Kidney (tissue), 14 donors: ENCODE data around the gene IQSEC2. TPM values are rescaled to one million over a fixed set of nuclear protein-coding genes. Genes with fewer than 3 reads are reported as not detected.

ENCODE experiments used
- DNase-seq, 5 donors: peaks; one replicate each; pipeline ENCODE4 v3.0.0-alpha.2; 2013 to 2020
- FAIRE-seq: peaks from 2 replicates; lab custom pipeline; 2012; peaks lifted over from hg19 to GRCh38; lab: Jason Lieb, UNC
- H3K27ac ChIP-seq, 2 donors: one replicate each; pipeline ENCODE4 v1.7.0; 2013; ENCODE audit warnings: low read depth in 2 of 2, low read length in 2 of 2, inconsistent platforms in 1 of 2
- H3K27me3 ChIP-seq: one replicate; pipeline ENCODE4 v1.7.1; 2013; ENCODE audit warnings: low read length, inconsistent platforms; ENCODE audit not compliant: control insufficient read depth, insufficient read depth
- H3K36me3 ChIP-seq, 3 donors: one replicate each; pipeline versions ENCODE4 v1.7.0 to v1.7.1; 2013; ENCODE audit warnings: low read length in 3 of 3, control low read depth in 1 of 3, inconsistent platforms in 1 of 3; ENCODE audit not compliant: insufficient read depth in 3 of 3, control insufficient read depth in 2 of 3
- H3K4me1 ChIP-seq, 3 donors: one replicate each; pipeline versions ENCODE4 v1.7.0 to v1.7.1; 2013; ENCODE audit warnings: low read length in 3 of 3, inconsistent platforms in 1 of 3, low read depth in 1 of 3; ENCODE audit not compliant: control insufficient read depth in 2 of 3, insufficient read depth in 2 of 3
- H3K4me3 ChIP-seq, 3 donors: one replicate each; pipeline versions ENCODE4 v1.7.0 to v1.8.1; 2013; ENCODE audit warnings: low read length in 3 of 3, control low read depth in 1 of 3, inconsistent platforms in 1 of 3
- H3K9ac ChIP-seq, 3 donors: one replicate each; pipeline versions ENCODE4 v1.7.0 to v1.7.1; 2013; ENCODE audit warnings: low read length in 3 of 3, control low read depth in 1 of 3, inconsistent platforms in 1 of 3
- H3K9me3 ChIP-seq, 3 donors: one replicate each; pipeline versions ENCODE4 v1.7.0 to v1.7.1; 2013; ENCODE audit warnings: low read length in 3 of 3, control low read depth in 1 of 3, inconsistent platforms in 1 of 3; ENCODE audit not compliant: control insufficient read depth in 2 of 3, insufficient read depth in 1 of 3
- intact Hi-C: fragments of 100-400 bp; cut with DNase I; formaldehyde crosslinking; loops from one replicate; pipeline ENCODE4 v1.11.1; 2022
- polyA plus RNA-seq: library from polyadenylated mRNA; stranded (reverse); fragments of 350-450 nt; fragmentation: Illumina TruSeq; extraction: RNeasy Lipid Tissue Mini Kit (QIAGEN cat#74804); gene quantifications from one replicate; pipeline ENCODE4 v1.2.3, GENCODE V29; 2014; ENCODE audit warnings: low read depth, low replicate concordance; ENCODE audit not compliant: insufficient read depth
- total RNA-seq: library from RNA; stranded (reverse); fragmentation: NEBNext Ultra II Directional; extraction: Animal tissue kit (Norgen Biotek cat#: 25700); gene quantifications from one replicate; pipeline ENCODE4 v1.2.1, GENCODE V29; 2021
- TF ChIP-seq, protein P1 (sequence below): IDR thresholded peaks from 3 replicates; pipeline ENCODE4 v1.5.1; 2012; ENCODE audit warnings: mild to moderate bottlenecking, moderate library complexity, borderline replicate concordance; ENCODE audit not compliant: insufficient read depth; ENCODE audit errors: extremely low read depth
- donor health status: control.
- donor health status: control.
- donor health status: control.
- donor health status: control.
- donor health status: control.
- donor health status: DM: yes; HTN: yes; CAD: no.
- donor health status: Normal renal cell carcinoma (clear cell type).

The IQSEC2 gene
- total and polyA plus RNA-seq, 2 donors from 2014 or later, result 20.9 to 56.2 TPM

GRCh38 chrX:53283099-53283498 lies 1.7 kb upstream of the IQSEC2 start:
- H3K27ac ChIP-seq, result no peak overlapping the region
- peaks cover 0 to 18% (median 13%) of the 10 kb centered on the region in 3 donors for H3K4me1 ChIP-seq
- FAIRE-seq (no peak), DNase-seq (no peak)
- no peak overlapping the region for H3K9ac ChIP-seq
- H3K36me3 ChIP-seq, result no peaks in the 10 kb centered on the region
- TF ChIP-seq, protein P1, sequence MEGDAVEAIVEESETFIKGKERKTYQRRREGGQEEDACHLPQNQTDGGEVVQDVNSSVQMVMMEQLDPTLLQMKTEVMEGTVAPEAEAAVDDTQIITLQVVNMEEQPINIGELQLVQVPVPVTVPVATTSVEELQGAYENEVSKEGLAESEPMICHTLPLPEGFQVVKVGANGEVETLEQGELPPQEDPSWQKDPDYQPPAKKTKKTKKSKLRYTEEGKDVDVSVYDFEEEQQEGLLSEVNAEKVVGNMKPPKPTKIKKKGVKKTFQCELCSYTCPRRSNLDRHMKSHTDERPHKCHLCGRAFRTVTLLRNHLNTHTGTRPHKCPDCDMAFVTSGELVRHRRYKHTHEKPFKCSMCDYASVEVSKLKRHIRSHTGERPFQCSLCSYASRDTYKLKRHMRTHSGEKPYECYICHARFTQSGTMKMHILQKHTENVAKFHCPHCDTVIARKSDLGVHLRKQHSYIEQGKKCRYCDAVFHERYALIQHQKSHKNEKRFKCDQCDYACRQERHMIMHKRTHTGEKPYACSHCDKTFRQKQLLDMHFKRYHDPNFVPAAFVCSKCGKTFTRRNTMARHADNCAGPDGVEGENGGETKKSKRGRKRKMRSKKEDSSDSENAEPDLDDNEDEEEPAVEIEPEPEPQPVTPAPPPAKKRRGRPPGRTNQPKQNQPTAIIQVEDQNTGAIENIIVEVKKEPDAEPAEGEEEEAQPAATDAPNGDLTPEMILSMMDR, result no peak
- intact Hi-C loops, result no loop called here
- H3K27me3 ChIP-seq, result peaks cover 3% of the 10 kb centered on the region
- no peaks in the 10 kb centered on the region for H3K9me3 ChIP-seq
- no peak overlapping the region for H3K4me3 ChIP-seq

DNA sequence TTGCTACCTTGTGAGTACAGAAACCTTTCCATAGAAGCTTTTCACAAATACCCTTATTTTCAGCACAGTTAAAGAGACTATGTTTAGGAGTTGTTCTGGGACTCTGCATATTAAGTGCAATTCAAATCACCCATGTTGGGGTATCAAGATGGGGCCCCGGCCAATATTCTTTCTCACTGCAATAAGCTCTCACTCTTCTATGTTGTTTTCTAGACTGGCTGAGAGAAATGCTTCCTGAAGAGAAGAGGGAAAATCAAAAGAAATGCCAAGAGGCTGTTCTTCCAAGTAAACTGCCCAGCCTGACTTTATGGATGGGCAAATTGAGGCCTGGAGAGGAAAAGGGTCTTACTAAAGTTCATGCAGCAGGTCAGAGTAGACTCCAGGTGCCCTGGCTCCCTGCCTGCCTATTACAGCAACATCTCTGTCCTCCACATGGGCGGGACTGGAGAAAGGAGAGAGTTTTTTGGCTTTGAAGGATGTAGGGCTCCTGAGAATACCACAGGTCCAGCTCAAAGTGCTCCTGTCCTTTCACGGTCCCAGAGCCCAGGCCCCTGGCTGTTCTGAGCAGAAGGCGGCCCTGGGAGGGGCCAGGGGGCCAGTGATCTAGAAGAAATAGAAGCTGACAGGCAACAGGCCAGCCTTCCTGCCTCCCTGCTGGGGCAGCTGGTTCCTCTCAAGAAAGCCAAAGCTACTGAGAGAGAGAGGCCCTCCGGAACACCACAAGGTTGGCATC lies 745 bp upstream of the IQSEC2 start:
- H3K27me3 ChIP-seq, result peaks cover under 1% of the 10 kb centered on the region
- H3K4me3 ChIP-seq, result peak overlapping the region in 1 of 3 donors; percentile 60
- peaks cover 0 to 10% (median 9%) of the 10 kb centered on the region in 3 donors for H3K4me1 ChIP-seq
- H3K27ac ChIP-seq, result peak overlapping the region in 1 of 2 donors; percentile 77
- DNase-seq (peak in 1 of 5 donors; percentile 60), FAIRE-seq (no peak)
- no peaks in the 10 kb centered on the region for H3K9me3 ChIP-seq
- no peaks in the 10 kb centered on the region for H3K36me3 ChIP-seq
- no peak overlapping the region for H3K9ac ChIP-seq
- TF ChIP-seq, protein P1, result no peak
- intact Hi-C loops, result no loop called here

GRCh38 chrX:53280331-53281320 lies 758 bp downstream of the IQSEC2 start:
- Histone ChIP-seq H3K27me3 (no peaks in the 10 kb centered on the region), H3K9ac (peak overlapping the region in 1 of 3 donors; percentile 55), H3K4me1 (peaks cover 0 to 8% (median 7%) of the 10 kb centered on the region in 3 donors), H3K36me3 (no peaks in the 10 kb centered on the region), H3K27ac (peak overlapping the region; percentile 74 to 77), H3K9me3 (no peaks in the 10 kb centered on the region), H3K4me3 (peak overlapping the region in 2 of 3 donors; percentile 44 to 60)
- DNase-seq (peak in 1 of 5 donors; percentile 80), FAIRE-seq (no peak)
- TF ChIP-seq, protein P1, result no peak
- intact Hi-C loops, result no loop called here
